ENCODE measurements around the gene TPM1. TPM values are rescaled to one million over a fixed set of nuclear protein-coding genes. Genes with fewer than 3 reads are reported as not detected.

The TPM1 gene
- total RNA-seq, 1 experiment from 2014 or later: 748 TPM

GRCh38 chr15:63086271-63086670 is 43.7 kb downstream of the TPM1 start:
- Histone ChIP-seq H3K79me1 (ENCODE audit: insufficient read depth, low read depth, low read length, poor library complexity, severe bottlenecking) (no peaks in the 10 kb centered on the region), H3K4me1 (ENCODE audit: insufficient read depth, low read length) (peaks cover 28% of the 10 kb centered on the region; the same call in 1 of the 2 replicates), H3K14ac (ENCODE audit: insufficient read depth, low read length) (no peak overlapping the region), H3K23ac (ENCODE audit: insufficient read length, low read depth, low read length) (no peak overlapping the region), H4K5ac (ENCODE audit: insufficient read length, low read depth, low read length) (no peak overlapping the region), H3K18ac (ENCODE audit: insufficient read length, low read depth, low read length) (no peak overlapping the region), H3K79me2 (ENCODE audit: insufficient read depth, low read length) (no peaks in the 10 kb centered on the region), H2BK120ac (ENCODE audit: low read depth, low read length, poor library complexity, severe bottlenecking) (no peak overlapping the region), H2AK5ac (ENCODE audit: insufficient read length, low read length) (no peak overlapping the region), H4K8ac (replicated peaks; ENCODE audit: insufficient read length, low read depth, low read length) (no peak overlapping the region), H2AFZ (ENCODE audit: low read length) (peak overlapping the region; percentile 9), H3K56ac (ENCODE audit: insufficient read length, low read depth, low read length) (no peak overlapping the region), H4K91ac (ENCODE audit: insufficient read length, low read depth, low read length) (no peak overlapping the region), H3T11ph (ENCODE audit: low read length) (no peak overlapping the region), H2BK15ac (ENCODE audit: low read depth, low read length) (no peak overlapping the region), H3K4ac (ENCODE audit: low read depth, low read length) (no peak overlapping the region), H3K9ac (ENCODE audit: extremely low read depth, insufficient read length, low read length) (no peak overlapping the region), H3K27ac (ENCODE audit: insufficient read length, low read depth, low read length) (no peak overlapping the region), H3K27me3 (ENCODE audit: insufficient read depth, low read length) (no peaks in the 10 kb centered on the region), H2BK20ac (ENCODE audit: low read depth, low read length, poor library complexity, severe bottlenecking) (no peak overlapping the region), H4K20me1 (ENCODE audit: control insufficient read depth, insufficient read depth, insufficient read length) (no peaks in the 10 kb centered on the region), H2BK5ac (ENCODE audit: insufficient read length, low read length) (no peak overlapping the region), H3K4me2 (ENCODE audit: insufficient read depth, insufficient read length, low read length) (no peak overlapping the region), H3K23me2 (ENCODE audit: insufficient read length, low read depth, low read length, poor library complexity, severe bottlenecking) (no peaks in the 10 kb centered on the region), H2BK12ac (ENCODE audit: insufficient read length, low read depth, low read length) (no peak overlapping the region), H3K9me3 (ENCODE audit: control insufficient read depth, low read depth, low read length) (no peaks in the 10 kb centered on the region)
- H3K4me1 Mint-ChIP-seq: peaks cover 62 to 66% of the 10 kb centered on the region in 2 experiments
- no peak for DNase-seq
- no peak overlapping the region for H3K4me3 Mint-ChIP-seq
- H3K27me3 Mint-ChIP-seq (ENCODE audit: low read depth): no peaks in the 10 kb centered on the region
- no peaks in the 10 kb centered on the region; a peak in 1 of 5 replicates for H3K9me3 Mint-ChIP-seq
- no peak for TF ChIP-seq CTCF (conservative IDR thresholded peaks at IDR 0.05)
- no CpG with 5 or more reads among the region's 4 CpGs for WGBS (ENCODE audit: extremely low coverage, insufficient read length, low lambda C conversion rate)
- no peaks in the 10 kb centered on the region; a peak in 2 of 7 replicates for H3K36me3 Mint-ChIP-seq (ENCODE audit: insufficient read depth in 1 of 3, low read depth in 3 of 3)
- H3K27ac Mint-ChIP-seq: peak overlapping the region; percentile 27 to 83 (median 73); a peak in 5 of 7 replicates

All from H9 (cell line).